Measurements from ENCODE around the gene CELF2.

CELF2 gene

DNA sequence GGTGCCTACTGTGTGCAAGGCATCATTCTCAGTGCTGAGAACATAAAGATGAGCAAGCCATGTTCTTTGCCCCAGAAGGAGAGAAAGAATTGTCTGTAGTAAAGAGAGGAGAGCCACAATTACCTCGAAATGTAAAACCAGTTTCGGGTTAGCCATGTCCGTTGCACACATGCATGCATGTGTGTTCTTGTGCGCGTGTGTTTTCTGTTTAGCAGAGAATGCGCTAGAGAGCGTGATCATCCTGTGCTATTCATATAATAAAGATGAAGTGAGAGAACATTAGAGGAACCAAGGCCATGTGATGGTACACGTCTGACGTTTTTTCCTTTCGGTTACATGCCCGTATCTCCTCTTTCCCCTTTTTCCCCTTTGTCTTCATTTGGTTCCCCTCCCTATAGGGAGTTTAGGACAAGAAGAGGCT, 158.2 kb downstream of the CELF2 start:
- H3K9me3 ChIP-seq = no peaks in the 10 kb centered on the region
- H3K36me3 ChIP-seq = peaks cover 0 to 10% (median 0%) of the 10 kb centered on the region in 3 donors
- TF ChIP-seq, protein P1, sequence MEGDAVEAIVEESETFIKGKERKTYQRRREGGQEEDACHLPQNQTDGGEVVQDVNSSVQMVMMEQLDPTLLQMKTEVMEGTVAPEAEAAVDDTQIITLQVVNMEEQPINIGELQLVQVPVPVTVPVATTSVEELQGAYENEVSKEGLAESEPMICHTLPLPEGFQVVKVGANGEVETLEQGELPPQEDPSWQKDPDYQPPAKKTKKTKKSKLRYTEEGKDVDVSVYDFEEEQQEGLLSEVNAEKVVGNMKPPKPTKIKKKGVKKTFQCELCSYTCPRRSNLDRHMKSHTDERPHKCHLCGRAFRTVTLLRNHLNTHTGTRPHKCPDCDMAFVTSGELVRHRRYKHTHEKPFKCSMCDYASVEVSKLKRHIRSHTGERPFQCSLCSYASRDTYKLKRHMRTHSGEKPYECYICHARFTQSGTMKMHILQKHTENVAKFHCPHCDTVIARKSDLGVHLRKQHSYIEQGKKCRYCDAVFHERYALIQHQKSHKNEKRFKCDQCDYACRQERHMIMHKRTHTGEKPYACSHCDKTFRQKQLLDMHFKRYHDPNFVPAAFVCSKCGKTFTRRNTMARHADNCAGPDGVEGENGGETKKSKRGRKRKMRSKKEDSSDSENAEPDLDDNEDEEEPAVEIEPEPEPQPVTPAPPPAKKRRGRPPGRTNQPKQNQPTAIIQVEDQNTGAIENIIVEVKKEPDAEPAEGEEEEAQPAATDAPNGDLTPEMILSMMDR (IDR thresholded peaks at IDR 0.05) = no peak
- H3K27me3 ChIP-seq = no peaks in the 10 kb centered on the region
- no peak overlapping the region for H3K27ac ChIP-seq
- DNase-seq = no peak
- intact Hi-C loops (cut with DNase I; ENCODE audit: low total_unique reads) = no loop called here
- H3K4me3 ChIP-seq = no peak overlapping the region
- no peaks in the 10 kb centered on the region for H3K4me1 ChIP-seq

DNA sequence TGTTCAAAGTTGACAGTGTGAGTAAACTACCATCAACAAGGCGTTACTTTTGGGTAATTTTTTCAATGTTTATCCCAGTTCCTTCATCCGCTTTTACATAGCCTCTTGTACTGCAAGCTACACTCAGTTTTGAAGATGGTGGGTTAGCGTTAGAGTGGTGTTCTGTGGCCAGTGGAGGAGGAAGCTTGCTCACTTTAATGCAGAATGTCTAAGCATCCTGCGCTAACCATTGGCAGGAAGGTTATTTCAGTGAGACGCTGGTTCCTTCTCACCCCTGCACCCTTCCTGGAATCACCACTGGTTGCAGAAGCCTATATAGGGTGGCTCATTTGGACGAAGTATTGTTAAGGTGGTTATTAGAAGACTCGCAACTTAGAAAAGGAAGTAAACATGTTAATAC, 159.1 kb downstream of the CELF2 start:
- Histone ChIP-seq H3K36me3 (peaks cover 0 to 10% (median 0%) of the 10 kb centered on the region in 3 donors), H3K4me3 (no peak overlapping the region), H3K27me3 (no peaks in the 10 kb centered on the region), H3K9me3 (no peaks in the 10 kb centered on the region), H3K27ac (no peak overlapping the region), H3K4me1 (peaks cover 0 to 7% (median 3%) of the 10 kb centered on the region in 4 donors)
- no peak for DNase-seq
- TF ChIP-seq, protein P1 (IDR thresholded peaks at IDR 0.05) = no peak
- intact Hi-C loops (cut with DNase I; ENCODE audit: low total_unique reads) = no loop called here

DNA sequence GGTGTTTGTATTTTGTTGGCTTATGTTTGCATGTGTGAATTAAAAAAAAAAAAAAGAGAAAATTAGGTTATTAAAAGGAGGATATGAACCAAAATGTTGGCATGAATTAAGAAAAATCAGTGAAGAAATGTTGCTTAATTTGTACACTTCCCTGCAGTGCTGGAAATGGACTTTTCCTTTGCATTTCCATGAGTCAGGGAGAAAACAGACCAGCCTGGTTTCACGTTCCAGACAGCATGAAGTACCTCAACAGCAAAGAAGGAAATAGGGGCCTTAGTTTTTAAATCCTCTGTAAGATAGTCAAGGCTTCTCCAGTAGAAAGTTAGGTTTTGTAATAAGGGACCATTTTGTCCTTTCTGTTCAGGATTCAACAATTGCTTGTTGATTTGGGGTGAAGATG, 159.7 kb downstream of the CELF2 start:
- H3K27me3 ChIP-seq = no peaks in the 10 kb centered on the region
- H3K4me1 ChIP-seq = peaks cover 0 to 13% (median 5%) of the 10 kb centered on the region in 4 donors
- TF ChIP-seq, protein P1 (IDR thresholded peaks at IDR 0.05) = no peak
- DNase-seq = no peak
- no peak overlapping the region for H3K27ac ChIP-seq
- H3K9me3 ChIP-seq = no peaks in the 10 kb centered on the region
- no peak overlapping the region for H3K4me3 ChIP-seq
- H3K36me3 ChIP-seq = peaks cover 0 to 10% (median 0%) of the 10 kb centered on the region in 3 donors
- intact Hi-C loops (cut with DNase I; ENCODE audit: low total_unique reads) = no loop called here

DNA sequence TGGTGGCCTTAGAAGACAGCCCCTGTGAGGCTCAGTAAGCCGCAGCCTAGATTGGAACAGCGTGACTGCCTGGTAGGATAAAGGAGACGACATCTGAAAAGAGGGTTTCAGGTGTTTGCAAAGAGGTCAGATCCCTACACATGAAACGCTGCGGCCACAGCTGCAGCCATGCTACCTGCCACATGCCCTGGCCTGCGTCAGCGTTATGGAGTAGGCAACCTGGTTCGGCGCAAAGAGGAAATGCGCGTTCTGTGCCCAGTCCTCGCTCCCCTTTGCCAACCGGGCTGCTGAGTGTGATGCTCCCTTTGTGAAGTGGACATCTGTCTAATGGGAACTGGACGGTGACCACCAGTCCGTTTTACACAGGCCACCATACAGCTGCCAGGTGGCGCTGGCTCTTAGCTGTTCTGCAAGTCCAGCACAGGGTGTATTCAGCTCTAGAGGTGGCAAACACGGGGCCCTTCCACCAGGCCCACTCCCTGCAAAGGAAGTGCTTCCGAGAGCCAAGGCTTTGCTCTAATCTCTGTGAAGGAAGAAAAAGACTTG, 160.3 kb downstream of the CELF2 start:
- intact Hi-C loops (cut with DNase I; ENCODE audit: low total_unique reads) = no loop called here
- Histone ChIP-seq H3K36me3 (peaks cover 0 to 10% (median 0%) of the 10 kb centered on the region in 3 donors), H3K27ac (no peak overlapping the region), H3K4me3 (no peak overlapping the region), H3K27me3 (no peaks in the 10 kb centered on the region), H3K4me1 (peaks cover 0 to 17% (median 6%) of the 10 kb centered on the region in 4 donors), H3K9me3 (no peaks in the 10 kb centered on the region)
- TF ChIP-seq, protein P1 (IDR thresholded peaks at IDR 0.05) = no peak
- DNase-seq = no peak

DNA sequence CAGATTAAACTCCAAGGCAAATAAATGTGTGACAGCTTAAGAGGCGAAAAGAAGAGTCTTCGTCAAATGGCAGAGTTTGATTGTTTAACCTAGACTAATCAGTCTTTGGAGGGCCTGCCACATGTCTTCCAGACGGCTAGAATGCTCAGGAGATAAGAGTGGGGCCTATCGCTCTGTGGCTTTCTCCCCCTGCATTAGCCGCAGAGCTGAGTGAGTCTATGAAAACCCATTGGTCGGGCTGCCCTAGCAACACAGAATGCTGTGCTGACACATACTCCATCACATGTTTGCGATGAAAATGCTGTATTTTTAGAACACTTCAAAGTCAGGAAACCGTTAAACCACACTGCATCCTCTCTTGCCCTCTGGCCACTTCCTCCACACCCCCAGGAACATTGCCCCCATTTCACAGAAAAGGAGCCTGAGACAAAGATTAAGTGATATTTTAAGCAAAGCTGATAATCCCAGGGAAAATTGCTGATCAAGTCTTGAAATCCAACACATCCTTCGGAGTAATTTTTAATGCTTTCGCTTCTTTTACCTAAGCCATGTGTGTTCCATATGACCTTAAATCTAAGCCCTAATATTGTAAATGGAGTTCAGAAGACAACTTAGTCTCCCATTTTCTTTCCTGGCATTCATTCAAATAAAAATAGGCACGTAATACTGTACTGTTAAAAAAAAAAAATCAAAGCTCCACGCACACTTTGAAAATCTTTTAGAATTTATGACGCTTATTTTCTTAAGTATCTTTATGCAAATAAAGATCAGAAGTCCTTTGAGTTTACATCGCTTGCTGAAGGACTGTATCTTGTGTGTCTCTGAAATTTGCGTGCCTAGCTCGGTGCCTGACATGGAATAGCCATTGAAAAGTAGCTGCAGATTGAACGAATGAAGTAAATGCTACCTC, 161.2 kb downstream of the CELF2 start:
- intact Hi-C loops (cut with DNase I; ENCODE audit: low total_unique reads) = no loop called here
- H3K36me3 ChIP-seq = peaks cover 0 to 10% (median 0%) of the 10 kb centered on the region in 3 donors
- TF ChIP-seq, protein P1 (IDR thresholded peaks at IDR 0.05) = no peak
- H3K4me3 ChIP-seq = no peak overlapping the region
- H3K27ac ChIP-seq = no peak overlapping the region
- peak in 1 of 2 donors; percentile 48 for DNase-seq
- peaks cover 0 to 17% (median 6%) of the 10 kb centered on the region in 4 donors for H3K4me1 ChIP-seq
- no peaks in the 10 kb centered on the region for H3K9me3 ChIP-seq
- H3K27me3 ChIP-seq = no peaks in the 10 kb centered on the region
